ENCODE data around the gene CASP2. TPM values are rescaled to one million over a fixed set of nuclear protein-coding genes. Genes with fewer than 3 reads are reported as not detected.

Gene CASP2
- total RNA-seq (2021; fragmentation: NEBNext Ultra II Directional; extraction: Animal tissue kit (Norgen Biotek cat#: 25700)), result 32.8 and 35.3 TPM in 2 replicates
- polyA plus RNA-seq (2011; rRNA removed), result 18.3 and 23.7 TPM in 2 replicates
- 18.3 TPM for polyA plus RNA-seq (2011; cell fraction: cytosol; rRNA removed)
- 34.3 TPM for polyA plus RNA-seq (2011; cell fraction: nucleus; rRNA removed)
- polyA plus RNA-seq (2012, experiment 1 of 2), result 18.4 to 21.4 TPM (median 19.0 TPM) in 4 replicates
- 7.8 TPM for polyA plus RNA-seq (2012, experiment 2 of 2)
- polyA plus RNA-seq (2013, experiment 1 of 2), result 17.7 TPM
- polyA plus RNA-seq (2013, experiment 2 of 2), result 17.0 TPM
- 53.5 and 68.2 TPM in 2 replicates for polyA minus RNA-seq (2011; rRNA and poly(A)+ RNA removed)
- 18.6 TPM for polyA minus RNA-seq (2011; cell fraction: cytosol; rRNA and poly(A)+ RNA removed)
- 36.3 TPM for polyA minus RNA-seq (2011; cell fraction: nucleus; rRNA and poly(A)+ RNA removed)
- long read RNA-seq, experiment 1, full-length matches to known transcripts, result 2 of 4 reads
- long read RNA-seq, experiment 1, partial matches to known transcripts, result 1 of 4 reads
- long read RNA-seq, experiment 1, other reads (novel, unspliced or antisense), result 1 of 4 reads
- long read RNA-seq, experiment 2, full-length matches to known transcripts, result 1 of 2 reads
- long read RNA-seq, experiment 2, partial matches to known transcripts, result 1 of 2 reads
- long read RNA-seq, experiment 2, other reads (novel, unspliced or antisense), result 0 of 2 reads

DNA sequence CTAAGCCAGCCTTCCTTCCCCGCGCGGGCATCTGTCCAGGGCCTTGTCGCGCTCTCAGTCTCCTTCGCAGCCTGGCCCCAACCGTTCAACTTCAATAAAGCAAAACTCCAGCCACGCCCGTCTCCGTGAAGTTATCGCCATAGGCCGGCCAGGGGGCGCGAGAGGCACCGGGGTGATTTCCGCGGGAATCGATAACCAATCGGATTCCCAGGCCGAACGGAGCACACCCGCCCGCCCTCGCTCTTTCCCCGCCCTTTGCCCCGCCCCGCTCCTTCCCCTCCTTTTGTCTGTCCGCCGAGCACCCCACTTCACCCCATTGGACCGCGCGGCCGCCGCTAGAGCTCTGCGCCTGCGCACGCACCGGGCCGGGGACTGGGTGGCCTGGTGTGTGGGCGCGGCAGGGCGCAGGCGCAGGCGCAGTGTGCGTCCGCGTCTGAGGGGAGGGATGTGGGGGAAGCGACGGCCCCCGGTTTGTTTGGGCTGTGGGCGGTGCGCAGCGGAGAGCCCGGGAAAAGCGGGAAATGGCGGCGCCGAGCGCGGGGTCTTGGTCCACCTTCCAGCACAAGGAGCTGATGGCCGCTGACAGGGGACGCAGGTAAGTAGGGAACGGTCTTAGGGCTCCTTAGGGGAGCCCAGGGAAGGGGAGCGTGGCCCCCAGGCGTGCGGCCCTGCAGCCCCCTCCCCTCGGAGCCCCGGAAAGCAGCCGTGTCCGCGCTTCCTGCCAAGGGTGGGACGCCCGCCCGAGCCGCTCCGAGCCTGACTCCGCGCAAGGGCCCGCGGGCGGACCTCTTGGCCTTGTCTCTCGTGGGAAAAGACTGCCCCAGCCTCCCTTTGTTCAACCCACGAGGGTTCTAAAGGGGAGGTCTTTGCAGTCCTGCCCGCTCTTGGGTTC is at the start of gene CASP2:
Gene CASP2, plus strand, starts transcription at position 417 of the 892 bp plus-strand sequence. Its CDS starts 105 bp downstream, at position 522.
- Histone ChIP-seq H3K4ac (replicated peaks; ENCODE audit: insufficient read length, low read depth, low read length) (peak within 1 kb of the TSS; percentile 75), H3K14ac (ENCODE audit: insufficient read length) (no peak within 1 kb of the TSS), H3K27me3 (replicated peaks in 1 of 4; ENCODE audit: control insufficient read depth in 3 of 4, extremely low read depth in 1 of 4, insufficient read depth in 3 of 4, low read length in 3 of 4) (peaks cover 10 to 21% (median 20%) of the 10 kb centered on the region in 4 experiments), H4K91ac (replicated peaks; ENCODE audit: insufficient read length, low read length) (peak within 1 kb of the TSS; percentile 59), H3K4me3 (ENCODE audit: extremely low read depth in 1 of 4, insufficient read depth in 2 of 4, low read depth in 3 of 4, low read length in 4 of 4) (peak within 1 kb of the TSS; percentile 81 to 96 (median 90)), H4K8ac (ENCODE audit: extremely low read depth, insufficient read depth, low read length) (peak within 1 kb of the TSS; percentile 99), H3K27ac (ENCODE audit: low read depth, low read length) (peak within 1 kb of the TSS; percentile 89), H3K9me3 (ENCODE audit: insufficient read depth in 2 of 2, low read depth in 1 of 2, low read length in 1 of 2) (peaks cover 6 to 13% of the 10 kb centered on the region in 2 experiments), H2BK5ac (ENCODE audit: low read depth, low read length) (peak within 1 kb of the TSS; percentile 71), H2BK20ac (ENCODE audit: low read length) (0 out of 2 replicates have a peak within 1 kb of the TSS, but pooled peaks have one; percentile 75), H3K36me3 (ENCODE audit: control insufficient read depth in 2 of 4, insufficient read depth in 4 of 4, low read length in 3 of 4) (peaks cover 9 to 24% (median 16%) of the 10 kb centered on the region in 4 experiments), H4K5ac (ENCODE audit: insufficient read length, low read depth, low read length) (peak within 1 kb of the TSS; percentile 66), H3K23me2 (ENCODE audit: low read depth, low read length) (peaks cover 8% of the 10 kb centered on the region), H2AFZ (ENCODE audit: low read length) (no peak within 1 kb of the TSS), H3K4me1 (replicated peaks in 1 of 4; ENCODE audit: control insufficient read depth in 3 of 4, insufficient read depth in 4 of 4, low read length in 3 of 4) (peaks cover 9 to 14% (median 10%) of the 10 kb centered on the region in 4 experiments), H2AK5ac (ENCODE audit: low read depth, low read length) (0 out of 2 replicates have a peak within 1 kb of the TSS, but pooled peaks have one; percentile 17), H3K79me1 (ENCODE audit: low read depth, low read length) (peaks cover 3% of the 10 kb centered on the region), H3K56ac (replicated peaks; ENCODE audit: insufficient read length, low read depth, low read length) (peak within 1 kb of the TSS; percentile 75), H4K20me1 (replicated peaks in 1 of 2; ENCODE audit: control insufficient read depth in 1 of 2, insufficient read depth in 2 of 2, low read length in 2 of 2) (peaks cover 0 to 2% of the 10 kb centered on the region in 2 experiments), H3K9ac (replicated peaks in 1 of 4; ENCODE audit: extremely low read depth in 1 of 4, low read depth in 3 of 4, low read length in 3 of 4) (peak within 1 kb of the TSS; percentile 83 to 98 (median 96)), H2BK15ac (ENCODE audit: low read length) (0 out of 2 replicates have a peak within 1 kb of the TSS, but pooled peaks have one; percentile 84), H3K79me2 (ENCODE audit: control insufficient read depth in 1 of 2, insufficient read depth in 2 of 2, low read length in 2 of 2) (peaks cover 0 to 36% of the 10 kb centered on the region in 2 experiments; a peak in 3 of 4 replicates), H3K4me2 (ENCODE audit: insufficient read depth in 1 of 2, low read depth in 2 of 2, low read length in 2 of 2) (peak within 1 kb of the TSS; percentile 84 to 97), H2BK12ac (ENCODE audit: low read depth, low read length) (0 out of 2 replicates have a peak within 1 kb of the TSS, but pooled peaks have one; percentile 13), H2BK120ac (replicated peaks; ENCODE audit: low read depth, low read length) (peak within 1 kb of the TSS; percentile 29), H3K23ac (ENCODE audit: insufficient read length) (no peak within 1 kb of the TSS), H3K18ac (ENCODE audit: extremely low read depth, low read length) (peak within 1 kb of the TSS; percentile 90)
- no peak for FAIRE-seq
- POLR2A ChIA-PET (ENCODE audit: partially characterized antibody), result interaction anchor here (0.6 to 2.5 kb wide), 14 partner anchors 8 to 119 kb away, joined by 3 to 6 read pairs (median 3); partner anchors contain the start of gene GSTK1
- DNase-seq (ENCODE audit: low read depth in 1 of 2, low spot score in 2 of 2), result peak; percentile 94 to 98
- WGBS, 2 experiments (ENCODE audit: extremely low coverage in 1 of 2, insufficient coverage in 1 of 2, insufficient read length in 1 of 2, insufficient replicate concordance in 2 of 2, low coverage in 1 of 2, low lambda C conversion rate in 2 of 2, missing lambda C conversion rate in 1 of 2), result 3% methylated on average over 49 of the region's 84 CpGs; no CpG with 5 or more reads in 1 of the 2 experiments
- CTCF ChIA-PET (ENCODE audit: partially characterized antibody), result interaction anchor here (0.6 to 3.6 kb wide), 8 partner anchors 9 to 104 kb away, joined by 3 to 22 read pairs (median 4); no protein-coding TSS in a partner anchor
- TF ChIP-seq, protein P1, sequence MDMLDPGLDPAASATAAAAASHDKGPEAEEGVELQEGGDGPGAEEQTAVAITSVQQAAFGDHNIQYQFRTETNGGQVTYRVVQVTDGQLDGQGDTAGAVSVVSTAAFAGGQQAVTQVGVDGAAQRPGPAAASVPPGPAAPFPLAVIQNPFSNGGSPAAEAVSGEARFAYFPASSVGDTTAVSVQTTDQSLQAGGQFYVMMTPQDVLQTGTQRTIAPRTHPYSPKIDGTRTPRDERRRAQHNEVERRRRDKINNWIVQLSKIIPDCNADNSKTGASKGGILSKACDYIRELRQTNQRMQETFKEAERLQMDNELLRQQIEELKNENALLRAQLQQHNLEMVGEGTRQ (IDR thresholded peaks at IDR 0.05; ENCODE audit: low read length), result no peak
- no peak for TF ChIP-seq NANOG (IDR thresholded peaks at IDR 0.05; ENCODE audit: insufficient read depth, low read depth, low read length, poor library complexity, severe bottlenecking)
- no peak for TF ChIP-seq EP300 (IDR thresholded peaks at IDR 0.05; ENCODE audit: borderline replicate concordance in 1 of 2, low read depth in 2 of 2, low read length in 2 of 2)
- TF ChIP-seq NRF1 (IDR thresholded peaks at IDR 0.05; ENCODE audit: low read depth, low read length), result peak; percentile 100
- no peak for TF ChIP-seq TCF12 (IDR thresholded peaks at IDR 0.05; ENCODE audit: low read depth, low read length)
- TF ChIP-seq POLR2A (IDR thresholded peaks at IDR 0.05; ENCODE audit: control extremely low read depth in 1 of 2, low read depth in 2 of 2, low read length in 2 of 2), result peak; percentile 88 to 91

All from H1 (cell line).